Naive thymus-derived CD8-positive, alpha-beta T cell (primary cell): ENCODE results near the gene REC114. TPM values are rescaled to one million over a fixed set of nuclear protein-coding genes. Genes with fewer than 3 reads are reported as not detected.
"Not testable (repeated sequence)": the region's sequence is repeated elsewhere in the genome, so short reads cannot be mapped to it uniquely, and the experiment has no call there.

Experiments
- ATAC-seq, 2 donors: fragments of 150-1000 bp; cut with Tn5 transposase in 1 of 2; sonication (Bioruptor Pico), chemical (Tn5 transposase) in 1 of 2; 1 replicate in 1 of 2; 2 replicates in 1 of 2; pipeline ENCODE4 v1.10.0; 2021; ENCODE audit warnings: mild to moderate bottlenecking in 2 of 2, moderate library complexity in 2 of 2
- POLR2A ChIA-PET: fragments of 350-600 bp; sonication (Branson Sonifier 250); formaldehyde crosslinking; loops from one replicate; lab custom pipeline; 2021; ENCODE audit warnings: antibody characterized with exemption; lab: Charles Lee
- DNase-seq, 10 donors: peaks; one replicate each; pipeline versions ENCODE4 v3.0.0 to v3.0.0-alpha.2; 2020 to 2022
- H3K27ac Mint-ChIP-seq, 10 donors: one replicate each; pipeline ENCODE4 v1.8.0; 2020 to 2022; ENCODE audit warnings: mild to moderate bottlenecking in 10 of 10, mixed read lengths in 10 of 10, moderate library complexity in 4 of 10, inconsistent platforms in 1 of 10
- H3K27me3 Mint-ChIP-seq, 5 donors: one replicate each; pipeline ENCODE4 v1.8.0; 2021 to 2022; ENCODE audit warnings: mixed read lengths in 5 of 5
- H3K36me3 Mint-ChIP-seq, 3 donors: one replicate each; pipeline ENCODE4 v1.8.0; 2020 to 2022; ENCODE audit warnings: mixed read lengths in 3 of 3, mild to moderate bottlenecking in 2 of 3, inconsistent platforms in 1 of 3
- H3K4me1 Mint-ChIP-seq, 4 donors: one replicate each; pipeline ENCODE4 v1.8.0; 2021 to 2022; ENCODE audit warnings: mixed read lengths in 4 of 4
- H3K4me3 Mint-ChIP-seq, 10 donors: one replicate each; pipeline ENCODE4 v1.8.0; 2020 to 2022; ENCODE audit warnings: mild to moderate bottlenecking in 10 of 10, mixed read lengths in 10 of 10, moderate library complexity in 6 of 10, inconsistent platforms in 1 of 10
- H3K9me3 Mint-ChIP-seq, 9 donors: one replicate each; pipeline ENCODE4 v1.8.0; 2020 to 2022; ENCODE audit warnings: mixed read lengths in 9 of 9, mild to moderate bottlenecking in 3 of 9, inconsistent platforms in 1 of 9, moderate library complexity in 1 of 9
- polyA plus RNA-seq, 3 donors: library from polyadenylated mRNA; unstranded; fragments of 300-500 nt; fragmentation: Illumina TruSeq; gene quantifications; one replicate each; pipeline ENCODE4 v1.2.3, GENCODE V29; 2021
- total RNA-seq, 8 experiments: library from RNA in 2 of 8; stranded (reverse) in 2 of 8; gene quantifications; one replicate each; pipeline ENCODE4 v1.2.3 and lab custom pipeline; 2021 to 2026

REC114 gene
- total and polyA plus RNA-seq, 5 experiments from 2014 or later, result 0.32 TPM; not detected in 4

DNA sequence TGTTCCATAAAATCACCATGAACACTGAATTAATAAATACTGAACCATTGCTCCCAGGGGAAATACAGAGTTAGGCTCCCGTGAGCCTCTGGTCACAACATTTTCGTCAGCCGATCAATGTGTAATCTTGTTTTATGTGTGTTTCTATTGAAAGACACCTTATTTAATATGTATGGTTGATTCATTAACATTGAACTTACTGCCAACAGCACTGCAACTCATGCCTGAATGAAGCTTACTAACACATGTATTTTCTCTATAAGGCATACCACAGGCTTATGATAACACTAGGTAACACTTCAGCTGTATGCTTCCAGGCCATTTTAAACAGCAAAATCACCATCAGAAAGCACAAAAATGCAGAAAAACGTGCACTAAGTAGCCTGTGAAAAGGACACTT lies 9.1 kb upstream of the REC114 start:
- Mint-ChIP-seq H3K36me3 (no peaks in the 10 kb centered on the region), H3K4me3 (no peak overlapping the region), H3K4me1 (peaks cover 0 to 1% (median 0%) of the 10 kb centered on the region in 4 donors), H3K9me3 (peaks cover 0 to 5% (median 0%) of the 10 kb centered on the region in 9 donors), H3K27me3 (peaks cover 14 to 39% (median 23%) of the 10 kb centered on the region in 5 donors), H3K27ac (no peak overlapping the region)
- POLR2A ChIA-PET, result no interaction called here
- DNase-seq (no peak), ATAC-seq (no peak)

DNA sequence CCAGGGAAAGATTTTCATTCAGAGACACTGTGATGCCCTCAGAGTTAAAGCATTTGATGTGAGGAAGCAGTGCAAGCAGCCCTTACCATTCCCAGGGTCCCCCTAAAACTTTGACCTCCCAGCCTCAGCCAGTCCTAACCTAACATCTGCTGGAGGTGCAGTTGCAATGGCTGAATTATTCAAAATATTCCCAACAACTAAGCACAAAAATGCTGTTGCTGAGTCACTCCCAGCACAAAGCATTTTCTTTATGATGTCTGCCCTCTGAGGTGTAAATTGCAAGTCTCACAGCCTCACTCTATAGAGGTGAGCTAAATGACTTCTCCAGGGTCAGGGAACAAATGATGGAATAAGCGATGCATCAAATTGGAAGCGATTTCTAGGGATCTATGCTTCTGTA lies 6.4 kb upstream of the REC114 start:
- H3K36me3 Mint-ChIP-seq, result no peaks in the 10 kb centered on the region
- ATAC-seq (no peak), DNase-seq (no peak)
- POLR2A ChIA-PET, result no interaction called here
- H3K27me3 Mint-ChIP-seq, result peaks cover 15 to 37% (median 23%) of the 10 kb centered on the region in 5 donors
- H3K4me1 Mint-ChIP-seq, result peaks cover 0 to 1% (median 0%) of the 10 kb centered on the region in 4 donors
- H3K4me3 Mint-ChIP-seq, result no peak overlapping the region
- no peak overlapping the region for H3K27ac Mint-ChIP-seq
- H3K9me3 Mint-ChIP-seq, result peaks cover 0 to 5% (median 0%) of the 10 kb centered on the region in 9 donors

DNA sequence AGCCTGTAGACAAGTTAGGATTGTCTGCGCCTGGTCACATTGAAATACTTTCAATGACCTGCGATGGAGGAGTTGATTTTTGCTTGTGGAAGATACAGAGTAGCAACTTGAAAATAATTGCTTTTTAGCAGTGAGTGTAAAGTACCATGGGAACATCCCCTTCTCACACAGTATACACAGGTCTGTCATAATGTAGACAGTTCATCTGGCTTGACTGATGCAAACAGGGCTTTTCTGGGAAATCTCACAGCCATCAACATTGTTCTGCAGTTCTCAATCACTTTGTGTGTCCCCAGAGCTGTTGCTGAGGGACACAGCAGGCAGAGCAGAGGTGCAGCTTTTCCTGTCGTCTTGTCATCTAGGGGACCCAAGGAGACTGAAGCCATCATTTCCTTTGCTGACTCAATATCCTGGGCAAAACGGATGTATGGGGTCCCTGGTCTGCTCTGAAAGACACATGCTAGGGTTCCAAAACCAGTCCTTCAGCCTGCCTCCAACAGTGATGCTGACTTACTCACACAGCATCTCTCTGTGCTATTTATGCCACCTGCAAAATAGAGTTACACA lies 5.3 kb upstream of the REC114 start:
- Mint-ChIP-seq H3K27ac (no peak overlapping the region), H3K4me3 (no peak overlapping the region), H3K36me3 (no peaks in the 10 kb centered on the region), H3K4me1 (peaks cover 0 to 1% (median 0%) of the 10 kb centered on the region in 4 donors), H3K9me3 (peaks cover 0 to 3% (median 0%) of the 10 kb centered on the region in 9 donors), H3K27me3 (peaks cover 17 to 32% (median 17%) of the 10 kb centered on the region in 5 donors)
- POLR2A ChIA-PET, result no interaction called here
- ATAC-seq, result no peak
- DNase-seq, result no peak

DNA sequence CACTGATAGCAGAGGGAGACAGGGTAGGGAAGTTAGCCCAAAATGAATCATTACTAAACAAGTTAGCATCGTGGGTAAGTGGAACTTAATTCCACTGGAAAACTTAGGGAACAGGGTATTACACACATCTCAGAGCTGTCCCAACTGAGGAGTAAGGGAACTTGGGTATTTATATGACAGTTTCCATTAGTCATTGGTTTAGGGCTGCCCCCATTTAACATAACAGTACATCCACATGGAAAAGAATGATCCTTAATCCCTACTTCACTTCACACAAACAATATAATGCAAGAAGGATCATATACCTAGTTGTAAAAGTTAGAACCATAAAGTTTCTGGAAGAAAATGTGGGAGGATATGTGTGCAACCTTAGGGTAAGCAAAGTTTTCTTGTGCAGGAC lies 4.3 kb upstream of the REC114 start:
- Mint-ChIP-seq H3K4me3 (no peak overlapping the region), H3K27ac (no peak overlapping the region), H3K36me3 (no peaks in the 10 kb centered on the region), H3K9me3 (no peaks in the 10 kb centered on the region), H3K4me1 (peaks cover 0 to 1% (median 0%) of the 10 kb centered on the region in 4 donors), H3K27me3 (peaks cover 13 to 28% (median 13%) of the 10 kb centered on the region in 5 donors)
- no peak for DNase-seq
- POLR2A ChIA-PET, result no interaction called here
- no peak for ATAC-seq

DNA sequence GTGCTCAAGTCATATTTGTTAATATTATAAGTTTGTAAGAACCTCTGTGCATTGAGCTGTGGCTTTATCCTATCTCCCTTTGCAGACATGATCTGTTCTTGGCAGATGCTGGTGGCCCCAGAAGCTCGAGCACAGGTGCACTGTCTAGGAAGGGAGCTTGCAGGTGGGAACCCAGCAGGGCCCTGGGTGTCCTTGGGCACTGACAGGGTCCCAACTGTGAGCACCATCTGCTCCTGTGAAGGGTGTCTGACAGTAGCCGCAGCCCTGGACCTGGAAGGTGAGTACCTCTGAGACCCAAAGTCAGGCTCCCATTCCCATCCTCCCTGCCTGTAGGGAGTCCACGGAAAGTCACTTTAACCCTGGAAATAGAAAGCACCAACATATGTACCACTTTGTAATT lies 2.4 kb upstream of the REC114 start:
- H3K27ac Mint-ChIP-seq, result no peak overlapping the region
- H3K4me3 Mint-ChIP-seq, result no peak overlapping the region
- peaks cover 8 to 23% (median 15%) of the 10 kb centered on the region in 5 donors for H3K27me3 Mint-ChIP-seq
- POLR2A ChIA-PET, result no interaction called here
- H3K36me3 Mint-ChIP-seq, result no peaks in the 10 kb centered on the region
- ATAC-seq (no peak), DNase-seq (no peak)
- peaks cover 0 to 1% (median 0%) of the 10 kb centered on the region in 4 donors for H3K4me1 Mint-ChIP-seq
- H3K9me3 Mint-ChIP-seq, result peaks cover 0 to 2% (median 0%) of the 10 kb centered on the region in 9 donors

DNA sequence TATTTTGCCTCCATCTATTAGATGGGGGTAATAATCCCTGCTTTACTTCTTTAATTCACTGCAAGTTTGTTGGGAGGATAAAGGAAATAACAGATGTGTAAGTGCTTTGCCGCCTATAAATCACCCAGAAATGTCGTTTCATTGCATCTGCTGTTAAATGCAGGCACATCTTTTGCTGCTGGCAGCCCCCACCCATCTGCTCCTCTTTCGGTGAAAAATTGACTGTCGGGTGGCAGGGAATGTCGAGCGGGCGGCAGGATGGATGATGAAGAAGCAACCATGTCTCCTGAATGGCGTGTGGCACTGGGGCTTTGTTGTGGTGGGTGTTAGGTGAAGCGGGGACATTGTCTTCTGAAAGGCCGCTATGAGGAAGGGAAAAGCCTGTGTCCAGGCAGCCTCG lies 543 bp upstream of the REC114 start:
- Mint-ChIP-seq H3K27me3 (peaks cover 10 to 28% (median 24%) of the 10 kb centered on the region in 5 donors), H3K9me3 (peaks cover 0 to 8% (median 2%) of the 10 kb centered on the region in 9 donors), H3K36me3 (peaks cover 0 to 5% (median 0%) of the 10 kb centered on the region in 3 donors), H3K27ac (no peak overlapping the region), H3K4me3 (no peak overlapping the region), H3K4me1 (peaks cover 0 to 1% (median 0%) of the 10 kb centered on the region in 4 donors)
- ATAC-seq (no peak), DNase-seq (no peak)
- POLR2A ChIA-PET, result no interaction called here

DNA sequence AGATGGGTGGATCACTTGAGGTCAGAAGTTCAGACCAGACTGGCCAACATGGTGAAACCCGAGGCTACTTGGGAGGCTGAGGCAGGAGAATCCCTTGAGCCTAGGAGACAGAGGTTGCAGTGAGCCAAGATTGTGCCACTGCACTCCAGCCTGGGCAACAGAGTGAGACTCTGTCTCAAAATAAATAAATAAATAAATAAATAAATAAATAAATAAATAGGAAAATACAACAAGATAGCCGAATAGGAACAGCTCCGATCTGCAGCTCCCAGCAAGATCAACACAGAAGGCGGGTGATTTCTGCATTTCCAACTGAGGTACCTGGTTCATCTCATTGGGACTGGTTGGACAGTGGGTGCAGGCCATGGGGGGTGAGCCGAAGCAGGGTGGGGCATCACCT lies 4.5 kb downstream of the REC114 start:
- DNase-seq, H3K4me1 Mint-ChIP-seq, H3K4me3 Mint-ChIP-seq, POLR2A ChIA-PET, ATAC-seq: not testable (repeated sequence)
- Mint-ChIP-seq H3K27me3 (peaks cover 13 to 48% (median 27%) of the 10 kb centered on the region in 5 donors), H3K27ac (peak overlapping the region in 1 of 10 donors; percentile 41), H3K9me3 (peaks cover 8 to 40% (median 19%) of the 10 kb centered on the region in 9 donors), H3K36me3 (peaks cover 0 to 12% (median 3%) of the 10 kb centered on the region in 3 donors)

DNA sequence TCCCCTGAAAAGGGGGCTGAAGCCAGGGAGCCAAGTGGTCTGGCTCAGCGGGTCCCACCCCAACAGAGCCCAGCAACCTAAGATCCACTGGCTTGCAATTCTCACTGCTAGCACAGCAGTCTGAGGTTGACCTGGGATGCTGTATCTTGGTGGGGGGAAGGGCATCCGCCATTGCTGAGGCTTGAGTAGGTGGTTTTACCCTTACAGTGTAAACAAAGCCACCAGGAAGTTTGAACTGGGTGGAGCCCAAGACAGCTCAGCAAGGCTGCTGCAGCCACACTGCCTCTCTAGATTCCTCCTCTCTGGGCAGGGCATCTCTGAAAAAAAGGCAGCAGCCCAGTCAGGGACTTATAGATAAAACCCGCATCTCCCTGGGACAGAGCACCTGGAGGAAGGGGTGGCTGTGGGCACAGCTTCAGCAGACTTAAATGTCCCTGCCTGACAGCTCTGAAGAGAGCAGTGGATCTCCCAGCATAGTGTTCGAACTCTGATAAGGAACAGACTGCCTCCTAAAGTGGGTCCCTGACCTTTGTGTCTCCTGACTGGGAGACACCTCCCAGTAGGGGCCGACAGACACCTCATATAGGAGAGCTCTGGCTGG lies 5.3 kb downstream of the REC114 start:
- peak overlapping the region in 1 of 10 donors; percentile 61 for H3K27ac Mint-ChIP-seq
- H3K4me3 Mint-ChIP-seq, result peak overlapping the region in 2 of 10 donors; percentile 11 to 15
- peak in 3 of 10 donors; percentile 0 to 7 (median 1) for DNase-seq
- H3K36me3 Mint-ChIP-seq, result peaks cover 0 to 12% (median 3%) of the 10 kb centered on the region in 3 donors
- H3K9me3 Mint-ChIP-seq, result peaks cover 8 to 46% (median 19%) of the 10 kb centered on the region in 9 donors
- POLR2A ChIA-PET, ATAC-seq, H3K4me1 Mint-ChIP-seq: not testable (repeated sequence)
- peaks cover 13 to 48% (median 26%) of the 10 kb centered on the region in 5 donors for H3K27me3 Mint-ChIP-seq

DNA sequence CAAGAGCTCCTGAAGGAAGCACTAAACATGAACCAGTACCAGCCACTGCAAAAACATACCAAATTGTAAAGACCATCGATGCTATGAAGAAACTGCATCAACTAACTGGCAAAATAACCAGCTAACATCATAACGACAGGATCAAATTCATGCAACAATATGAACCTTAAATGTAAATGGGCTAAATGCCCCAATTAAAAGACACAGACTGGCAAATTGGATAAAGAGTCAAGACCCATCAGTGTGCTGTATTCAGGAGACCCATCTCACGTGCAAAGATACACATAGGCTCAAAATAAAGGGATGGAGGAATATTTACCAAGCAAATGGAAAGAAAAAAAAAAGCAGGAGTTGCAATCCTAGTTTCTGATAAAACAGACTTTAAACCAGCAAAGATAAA lies 7.0 kb downstream of the REC114 start:
- H3K4me3 Mint-ChIP-seq, ATAC-seq, H3K4me1 Mint-ChIP-seq, H3K27ac Mint-ChIP-seq, POLR2A ChIA-PET, DNase-seq: not testable (repeated sequence)
- Mint-ChIP-seq H3K9me3 (peaks cover 6 to 47% (median 19%) of the 10 kb centered on the region in 9 donors), H3K36me3 (peaks cover 0 to 12% (median 3%) of the 10 kb centered on the region in 3 donors), H3K27me3 (peaks cover 13 to 48% (median 27%) of the 10 kb centered on the region in 5 donors)

DNA sequence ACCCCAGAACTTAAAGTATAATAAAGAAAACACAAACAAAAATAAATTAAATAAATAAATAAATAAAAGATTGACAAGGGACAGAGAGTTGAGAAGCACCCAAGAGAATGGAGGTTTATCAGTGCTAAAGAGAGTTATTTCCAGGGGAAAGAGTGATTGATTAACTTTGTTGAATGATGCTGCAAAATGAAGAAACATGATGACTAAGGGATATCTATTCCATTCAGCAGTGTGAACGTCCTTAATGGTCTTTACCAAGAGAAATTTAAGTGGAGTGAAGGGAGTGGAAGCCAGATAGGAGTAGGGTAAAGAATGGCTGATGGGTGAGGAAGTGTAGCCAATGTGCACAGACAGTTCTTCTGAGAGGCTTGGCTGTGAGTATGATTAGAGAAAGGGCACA lies 11.1 kb downstream of the REC114 start:
- Mint-ChIP-seq H3K27ac (no peak overlapping the region), H3K9me3 (peaks cover 6 to 40% (median 16%) of the 10 kb centered on the region in 9 donors), H3K4me3 (no peak overlapping the region), H3K4me1 (no peaks in the 10 kb centered on the region), H3K27me3 (peaks cover 6 to 32% (median 22%) of the 10 kb centered on the region in 5 donors), H3K36me3 (peaks cover 0 to 7% (median 3%) of the 10 kb centered on the region in 3 donors)
- POLR2A ChIA-PET, result no interaction called here
- no peak for ATAC-seq
- no peak for DNase-seq

DNA sequence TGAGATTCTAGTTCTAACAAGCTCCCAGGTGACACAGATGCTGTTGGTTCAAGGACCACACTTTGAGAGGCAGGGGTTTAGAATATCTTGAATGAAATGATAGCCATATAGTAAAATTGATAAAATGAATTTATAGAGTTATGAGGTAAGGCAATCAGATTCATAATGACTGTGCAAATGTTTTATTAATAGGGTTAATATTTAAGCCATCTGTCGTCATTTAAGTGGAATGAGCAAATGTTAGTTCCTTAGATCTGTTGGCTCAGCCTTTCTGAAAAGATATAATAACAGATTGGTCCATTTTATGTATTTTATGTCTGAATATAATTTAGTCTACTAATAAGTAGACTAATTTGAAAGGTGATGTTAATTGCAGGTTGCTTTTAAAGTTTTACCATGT lies 12.9 kb downstream of the REC114 start:
- no peak overlapping the region for H3K4me3 Mint-ChIP-seq
- no peak overlapping the region for H3K27ac Mint-ChIP-seq

DNA sequence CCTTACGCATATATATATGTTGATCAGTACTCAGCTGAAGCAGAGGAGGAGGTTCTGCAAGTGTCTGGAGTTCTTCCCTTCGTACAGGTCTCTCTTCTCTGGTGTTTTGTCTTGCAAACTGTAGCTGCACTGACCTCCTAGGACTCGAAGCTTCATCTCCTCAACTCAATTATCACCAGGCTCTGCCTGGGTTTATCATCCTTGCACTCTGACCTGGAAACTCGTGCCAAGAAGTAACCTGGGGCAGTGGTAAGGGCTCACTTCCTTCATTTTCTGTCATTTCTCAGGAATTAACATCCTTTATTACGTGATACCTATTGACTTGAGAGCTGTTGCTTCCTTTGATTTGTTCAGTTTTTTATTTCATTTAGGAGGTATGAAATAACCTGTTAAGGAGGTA lies 14.4 kb downstream of the REC114 start:
- no peak overlapping the region for H3K27ac Mint-ChIP-seq
- H3K27me3 Mint-ChIP-seq, result peaks cover 2 to 23% (median 8%) of the 10 kb centered on the region in 5 donors
- H3K36me3 Mint-ChIP-seq, result no peaks in the 10 kb centered on the region
- peaks cover 0 to 7% (median 0%) of the 10 kb centered on the region in 9 donors for H3K9me3 Mint-ChIP-seq
- no peak for ATAC-seq
- DNase-seq, result no peak
- POLR2A ChIA-PET, result no interaction called here
- no peaks in the 10 kb centered on the region for H3K4me1 Mint-ChIP-seq
- no peak overlapping the region for H3K4me3 Mint-ChIP-seq

More for the DNA sequence above, 12.9 kb downstream of the REC114 start:
- no peak for DNase-seq
- Mint-ChIP-seq H3K36me3 (peaks cover 0 to 3% (median 2%) of the 10 kb centered on the region in 3 donors), H3K4me1 (no peaks in the 10 kb centered on the region), H3K9me3 (peaks cover under 1 to 22% (median 9%) of the 10 kb centered on the region in 9 donors), H3K27me3 (peaks cover 0 to 24% (median 12%) of the 10 kb centered on the region in 5 donors)
- POLR2A ChIA-PET, result no interaction called here
- no peak for ATAC-seq

DNA sequence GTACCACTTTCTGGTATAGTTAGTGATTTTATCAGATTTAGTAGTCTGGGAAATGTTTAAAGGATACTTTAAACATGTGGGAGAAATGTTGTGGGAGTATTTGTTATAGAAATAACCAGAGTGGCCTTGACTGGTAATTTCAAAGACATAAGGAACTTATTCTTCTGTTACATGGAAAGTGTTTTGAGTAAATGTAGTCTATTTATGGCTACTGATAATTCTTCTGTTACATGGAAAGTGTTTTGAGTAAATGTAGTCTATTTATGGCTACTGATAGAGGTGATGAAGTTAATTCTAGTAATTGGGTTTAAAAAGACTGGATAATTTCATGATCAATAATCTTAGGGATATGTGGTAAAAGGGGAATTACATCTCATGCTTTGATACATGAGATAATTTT lies 17.7 kb downstream of the REC114 start:
- no peaks in the 10 kb centered on the region for H3K4me1 Mint-ChIP-seq
- H3K27me3 Mint-ChIP-seq, result peaks cover 6 to 31% (median 17%) of the 10 kb centered on the region in 5 donors
- no peaks in the 10 kb centered on the region for H3K36me3 Mint-ChIP-seq
- no peaks in the 10 kb centered on the region for H3K9me3 Mint-ChIP-seq
- DNase-seq, result no peak
- POLR2A ChIA-PET, result no interaction called here
- H3K27ac Mint-ChIP-seq, result no peak overlapping the region
- ATAC-seq, result no peak
- no peak overlapping the region for H3K4me3 Mint-ChIP-seq
